AG08396 (cell line): ENCODE data around the gene C19orf38.
"Not testable (repeated sequence)": the region's sequence is repeated elsewhere in the genome, so short reads cannot be mapped to it uniquely, and the experiment has no call there.

Source experiments
- DNase-seq: peaks from one replicate; pipeline ENCODE4 v3.0.0; 2012; ENCODE audit warnings: low spot score, mixed read lengths

The C19orf38 gene

GRCh38 chr19:10876459-10877240 lies 28.4 kb downstream of the C19orf38 start:
- peak; percentile 3 for DNase-seq

- not testable (repeated sequence) for DNase-seq
These were observed 29.4 kb downstream of the C19orf38 start for GRCh38 chr19:10877608-10878007.

- no peak for DNase-seq
These were observed 30.0 kb downstream of the C19orf38 start for GRCh38 chr19:10878253-10878652.

- no peak for DNase-seq
These were observed 33.3 kb downstream of the C19orf38 start for GRCh38 chr19:10881403-10882107.

- no peak for DNase-seq
These were observed 33.9 kb downstream of the C19orf38 start for GRCh38 chr19:10882108-10882457.

GRCh38 chr19:10884274-10884673 lies 36.1 kb downstream of the C19orf38 start:
- peak; percentile 72 for DNase-seq

GRCh38 chr19:10885201-10886169 lies 37.3 kb downstream of the C19orf38 start:
- DNase-seq = peak; percentile 15

- DNase-seq = no peak
These were observed 39.6 kb downstream of the C19orf38 start for GRCh38 chr19:10887616-10888367.

- no peak for DNase-seq
These were observed 40.2 kb downstream of the C19orf38 start for GRCh38 chr19:10888421-10888866.

- DNase-seq = no peak
These were observed 41.7 kb downstream of the C19orf38 start for GRCh38 chr19:10889880-10890279.

- no peak for DNase-seq
These were observed 43.3 kb downstream of the C19orf38 start for GRCh38 chr19:10891405-10892086.

GRCh38 chr19:10892256-10892655 lies 44.0 kb downstream of the C19orf38 start:
- DNase-seq = no peak

- no peak for DNase-seq
These were observed 46.6 kb downstream of the C19orf38 start for GRCh38 chr19:10894911-10895213.

GRCh38 chr19:10895363-10895762 lies 47.1 kb downstream of the C19orf38 start:
- DNase-seq = no peak

- DNase-seq = no peak
These were observed 47.7 kb downstream of the C19orf38 start for GRCh38 chr19:10895920-10896319.

GRCh38 chr19:10896851-10897526 lies 48.8 kb downstream of the C19orf38 start:
- DNase-seq = no peak

- DNase-seq = no peak
These were observed 50.4 kb downstream of the C19orf38 start for GRCh38 chr19:10898633-10899032.

- no peak for DNase-seq
These were observed 51.0 kb downstream of the C19orf38 start for GRCh38 chr19:10899151-10899653.

GRCh38 chr19:10907925-10908324 lies 59.7 kb downstream of the C19orf38 start:
- DNase-seq = no peak

GRCh38 chr19:10908380-10908960 lies 60.3 kb downstream of the C19orf38 start:
- no peak for DNase-seq
